Erythroblast (primary cell): Measurements from ENCODE around the gene KCNJ11.

Experiments
- GATA1 ChIP-seq: IDR thresholded peaks from 2 replicates; pipeline ENCODE4 v1.6.1; 2011; ENCODE audit warnings: low read depth, mild to moderate bottlenecking, control low read depth, low read length, moderate library complexity
- POLR2A ChIP-seq: IDR thresholded peaks from 2 replicates; pipeline ENCODE4 v1.6.1; 2011; ENCODE audit warnings: mild to moderate bottlenecking, low read length

DNA sequence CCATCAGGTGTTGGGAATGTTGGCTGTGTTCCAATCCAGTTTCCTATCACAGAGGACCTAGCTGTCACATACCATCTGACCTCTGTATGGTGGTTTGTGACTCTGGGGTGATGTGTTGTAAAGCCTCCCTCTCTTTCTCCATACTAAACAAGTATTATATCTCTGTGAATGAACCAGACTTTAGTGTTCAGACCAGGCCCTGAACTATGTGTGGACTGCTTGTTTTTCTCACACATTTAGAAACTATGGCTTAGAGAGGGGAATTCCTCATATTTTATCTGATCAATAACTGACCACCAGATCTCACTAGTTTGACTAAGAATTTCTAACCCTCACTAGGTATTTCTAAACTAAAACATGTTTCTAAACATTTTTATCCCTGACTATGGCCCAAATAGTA is 19.4 kb downstream of the KCNJ11 start:
- no peak for TF ChIP-seq POLR2A
- TF ChIP-seq GATA1: no peak
